ENCODE results near the gene WTAP. TPM values are rescaled to one million over a fixed set of nuclear protein-coding genes. Genes with fewer than 3 reads are reported as not detected.
"Not testable (repeated sequence)": the region's sequence is repeated elsewhere in the genome, so short reads cannot be mapped to it uniquely, and the experiment has no call there.

WTAP gene
- polyA plus RNA-seq (2013, experiment 1 of 2; ENCODE audit: insufficient read length), result 90.1 TPM
- 93.5 TPM for polyA plus RNA-seq (2013, experiment 2 of 2; ENCODE audit: insufficient read length)

GRCh38 chr6:159726918-159727716 lies at the start of gene WTAP:
WTAP (plus strand) TSS chr6:159727506; CDS start chr6:159736266, 8,760 bp downstream.
- peak; percentile 95 for DNase-seq

GRCh38 chr6:159677506-159678165 lies 49.7 kb upstream of the WTAP start:
- DNase-seq, result no peak

GRCh38 chr6:159678574-159678973 lies 48.7 kb upstream of the WTAP start:
- no peak for DNase-seq

DNA sequence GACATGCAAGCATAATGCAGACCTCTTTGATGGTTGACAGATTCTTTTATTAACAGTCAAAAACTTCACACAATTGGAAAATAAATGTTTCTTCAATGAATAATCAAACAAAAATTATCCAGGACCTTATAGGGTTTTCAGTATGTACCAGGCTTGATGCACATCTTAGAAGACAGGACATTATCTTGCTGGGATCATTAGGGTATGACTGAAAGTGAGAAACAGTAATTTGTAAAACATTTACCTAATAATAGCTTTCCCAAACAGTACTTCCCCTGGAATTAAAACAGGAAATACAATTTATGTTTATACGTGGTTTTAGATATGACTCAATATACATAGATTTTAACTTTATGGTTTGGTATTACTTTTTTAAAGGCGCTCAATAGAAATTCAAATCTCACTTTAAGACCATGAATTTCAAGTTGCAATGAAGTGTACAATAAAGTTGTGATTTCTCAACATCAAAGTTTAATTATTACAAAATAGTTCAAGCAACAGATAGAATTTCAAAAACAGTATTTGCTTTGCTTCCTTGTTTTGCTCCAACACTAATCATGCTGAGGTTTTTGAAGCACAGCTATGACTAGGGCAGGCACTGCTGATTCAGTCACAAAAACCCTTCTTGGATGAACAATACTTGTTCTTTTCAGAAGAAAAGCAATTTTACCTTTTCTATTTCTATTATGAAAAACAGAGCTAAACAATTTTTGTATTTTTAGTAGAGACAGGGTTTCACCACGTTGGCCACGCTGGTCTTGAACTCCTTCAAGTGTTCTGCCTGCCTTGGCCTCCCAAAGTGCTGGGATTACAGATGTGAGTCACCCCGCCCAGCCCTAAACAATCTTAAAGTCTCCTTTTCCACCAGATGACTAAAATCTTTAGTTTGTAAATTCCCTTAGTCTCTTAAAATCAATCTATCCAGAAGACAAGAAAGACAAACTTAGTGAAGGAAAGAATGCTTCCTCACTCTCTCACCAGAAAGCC lies 47.9 kb upstream of the WTAP start:
- DNase-seq, result peak; percentile 46

DNA sequence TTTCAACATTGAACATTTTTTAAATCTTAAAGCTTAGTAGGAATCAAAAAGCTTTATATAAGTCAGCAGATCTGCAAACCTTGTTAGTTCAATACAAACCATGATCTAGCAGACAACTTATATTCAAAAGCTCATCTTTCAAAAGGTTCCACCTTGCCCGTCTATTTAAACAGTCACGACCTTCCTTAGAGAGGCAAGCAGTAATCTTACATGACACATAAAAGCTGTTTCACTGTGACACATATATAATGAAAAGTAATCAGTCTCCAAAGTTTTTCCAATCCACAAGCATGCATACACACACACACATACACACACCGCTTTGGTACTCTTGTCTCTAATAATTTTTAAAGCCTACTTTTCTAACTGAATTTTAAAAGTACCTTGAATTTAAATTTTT lies 47.2 kb upstream of the WTAP start:
- no peak for DNase-seq

GRCh38 chr6:159681191-159681880 lies 46.0 kb upstream of the WTAP start:
- no peak for DNase-seq

GRCh38 chr6:159682295-159682694 lies 45.0 kb upstream of the WTAP start:
- DNase-seq, result peak; percentile 17

GRCh38 chr6:159682810-159683209 lies 44.5 kb upstream of the WTAP start:
- no peak for DNase-seq

DNA sequence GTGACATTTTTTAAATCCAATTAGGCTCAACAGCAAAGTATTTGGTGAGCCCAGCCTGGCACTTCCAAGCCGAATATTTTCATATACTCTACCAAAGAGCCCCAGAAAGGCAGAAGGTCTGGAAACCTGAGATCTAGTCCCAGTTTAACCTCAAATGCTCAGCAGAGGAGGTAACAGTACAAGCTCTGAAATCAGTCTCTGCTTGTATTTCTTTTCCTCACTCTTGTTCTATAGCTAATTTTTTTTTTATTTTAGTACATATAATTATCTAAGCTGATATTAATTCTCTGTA lies 43.3 kb upstream of the WTAP start:
- no peak for DNase-seq

GRCh38 chr6:159686040-159686439 lies 41.3 kb upstream of the WTAP start:
- no peak for DNase-seq

GRCh38 chr6:159686703-159687102 lies 40.6 kb upstream of the WTAP start:
- no peak for DNase-seq

DNA sequence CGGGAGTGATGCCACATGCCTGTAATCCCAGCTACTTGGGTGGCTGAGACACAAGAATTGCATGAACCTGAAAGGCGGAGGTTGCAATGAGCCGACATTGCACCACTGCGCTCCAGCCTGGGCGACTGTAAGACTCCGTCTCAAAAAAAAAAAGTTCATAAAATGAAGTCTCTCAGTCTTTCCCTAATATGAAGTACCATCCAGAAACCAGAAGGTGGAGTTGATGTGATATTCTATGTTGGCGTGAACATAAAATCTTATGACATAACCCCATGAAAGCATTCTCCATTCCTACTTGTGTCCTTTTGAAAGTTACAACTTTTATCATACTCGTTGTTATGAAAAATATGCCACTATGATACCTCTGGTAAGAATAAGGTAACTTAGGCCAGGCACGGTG lies 40.0 kb upstream of the WTAP start:
- DNase-seq, result no peak

DNA sequence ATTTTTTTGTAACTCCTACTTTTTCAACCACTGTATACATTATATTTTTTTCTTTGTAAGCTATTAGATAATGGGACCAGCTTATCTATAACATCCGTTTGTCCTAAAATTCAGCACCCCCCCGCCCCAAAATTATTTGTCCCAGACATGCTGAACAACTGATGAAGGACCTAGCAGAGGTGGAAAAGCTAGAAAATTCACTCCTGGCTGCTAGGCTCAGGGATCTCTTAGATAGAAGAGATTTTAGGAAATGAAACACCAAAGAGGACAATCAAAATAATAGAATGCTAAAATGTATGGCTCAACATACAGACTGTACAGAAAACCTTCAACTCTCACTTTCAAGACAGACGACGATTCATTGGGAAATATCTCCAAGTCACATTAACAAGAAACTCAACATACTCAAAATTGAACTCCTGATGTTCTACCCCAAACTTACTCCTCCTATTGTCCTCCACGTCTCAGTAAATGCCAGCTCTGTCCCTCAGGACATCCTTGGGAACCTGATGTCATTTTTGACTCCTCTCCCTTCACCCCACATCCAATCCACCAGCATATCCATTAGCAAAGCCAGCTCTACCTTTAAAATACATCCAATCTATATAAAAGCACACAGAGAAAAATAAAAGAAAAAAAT lies 38.9 kb upstream of the WTAP start:
- DNase-seq, result no peak

- no peak for DNase-seq
Observed at GRCh38 chr6:159689001-159689400, 38.3 kb upstream of the WTAP start.

DNA sequence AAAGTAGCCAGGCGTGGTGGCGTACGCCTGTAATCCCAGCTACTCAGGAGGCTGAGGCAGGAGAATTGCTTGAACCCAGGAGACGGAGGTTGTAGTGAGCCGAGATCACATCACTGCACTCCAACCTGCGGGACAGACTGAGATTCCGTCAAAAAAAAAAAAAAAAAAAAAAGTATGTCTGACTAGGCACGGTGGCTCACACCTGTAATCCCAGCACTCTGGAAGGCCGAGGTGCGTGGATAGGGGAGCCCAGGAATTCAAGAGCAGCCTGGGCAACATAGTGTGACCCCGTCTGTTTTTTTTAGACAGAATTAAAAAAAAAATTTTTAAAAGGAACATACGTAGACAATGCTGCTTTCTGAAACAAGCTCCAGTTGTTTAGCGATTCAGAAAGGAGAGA lies 37.2 kb upstream of the WTAP start:
- DNase-seq, result not testable (repeated sequence)

GRCh38 chr6:159691133-159691962 lies 36.0 kb upstream of the WTAP start:
- peak; percentile 79 for DNase-seq

DNA sequence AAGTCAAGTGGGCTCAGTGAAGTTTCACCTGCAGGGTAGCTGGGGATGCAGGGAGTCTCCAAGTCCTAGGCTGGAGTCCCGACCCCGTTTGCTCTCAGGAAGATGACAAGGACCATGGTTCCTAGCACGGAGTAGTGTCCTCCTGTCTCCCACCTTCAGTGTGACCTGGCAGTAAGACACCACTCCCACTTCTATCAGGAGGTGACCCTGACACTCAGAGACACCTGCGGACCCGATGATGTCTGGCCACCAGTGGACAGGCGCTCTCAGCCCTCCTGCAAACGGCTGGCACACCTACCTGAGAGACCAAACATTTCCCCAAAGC lies 35.4 kb upstream of the WTAP start:
- DNase-seq, result no peak

DNA sequence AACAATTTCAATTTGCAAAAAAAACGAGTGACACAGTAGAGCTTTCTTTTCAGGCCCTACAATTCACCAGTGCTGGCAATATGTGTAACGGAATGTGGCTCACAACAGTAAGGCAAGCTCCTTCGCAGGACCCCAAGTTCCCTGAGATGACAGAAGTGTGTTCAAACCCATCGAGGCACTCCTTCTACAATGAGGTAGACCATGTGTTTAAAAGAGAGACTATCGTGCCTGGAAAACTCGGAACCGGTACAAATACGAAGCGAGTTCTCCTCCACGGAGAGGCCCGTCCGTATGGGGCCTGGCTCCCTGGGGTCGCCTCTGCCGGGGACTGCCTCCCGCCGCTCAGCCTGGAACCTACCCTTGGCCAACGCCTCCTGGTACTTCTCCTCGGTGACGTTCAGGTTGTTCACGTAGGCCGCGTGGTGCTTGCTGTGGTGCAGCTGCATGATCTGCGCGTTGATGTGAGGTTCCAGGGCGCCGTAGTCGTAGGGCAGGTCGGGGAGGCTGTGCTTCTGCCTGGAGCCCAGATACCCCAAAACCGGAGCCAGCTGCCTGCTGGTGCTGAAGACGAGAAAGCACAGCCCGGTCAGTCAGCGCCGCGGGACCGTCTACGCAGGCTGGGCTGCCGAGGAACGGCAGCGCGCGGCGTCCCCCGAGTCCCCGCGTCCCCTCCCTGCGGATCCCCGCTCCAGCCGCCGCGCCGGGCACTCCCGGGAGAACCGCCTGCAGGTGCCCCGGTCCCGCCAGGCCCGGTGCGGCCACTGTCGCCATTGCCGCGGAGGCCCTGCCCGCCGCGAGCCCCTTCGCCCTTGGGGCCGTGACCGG lies 34.8 kb upstream of the WTAP start:
- DNase-seq, result peak; percentile 26

- DNase-seq, result peak; percentile 78
Observed at GRCh38 chr6:159693128-159693893, 34.0 kb upstream of the WTAP start, which contains the start of gene SOD2. SOD2 (minus strand) TSS chr6:159693241; CDS start chr6:159693167, 74 bp downstream.

All from fibroblast of skin of abdomen (primary cell).